K562 (cell line): Measurements from ENCODE around the gene POLRMT. TPM values are rescaled to one million over a fixed set of nuclear protein-coding genes. Genes with fewer than 3 reads are reported as not detected.

Experiments used
- CBFA2T3 ChIP-seq: fragments of 450-650 bp; IDR thresholded peaks from 2 replicates; pipeline ENCODE4 v1.6.1; 2017
- ETV6 ChIP-seq, 3 experiments: fragments of 150-350 bp in 1 of 3; sonication (generic) in 1 of 3; formaldehyde crosslinking in 1 of 3; IDR thresholded peaks; 2 replicates each; pipeline versions ENCODE4 v1.6.1 to v1.8.0; 2014 to 2022; ENCODE audit warnings: borderline replicate concordance in 2 of 3, low read depth in 2 of 3, antibody characterized with exemption in 1 of 3, low read length in 1 of 3, mild to moderate bottlenecking in 1 of 3, missing genetic modification reagents in 1 of 3
- FOXP1 ChIP-seq: sonication (generic); formaldehyde crosslinking; IDR thresholded peaks from 2 replicates; pipeline ENCODE4 v1.8.0; 2022; ENCODE audit warnings: mild to moderate bottlenecking, missing genetic modification reagents
- HDAC8 ChIP-seq: fragments of 450-650 bp; IDR thresholded peaks from 2 replicates; pipeline ENCODE4 v1.6.1; 2016; ENCODE audit warnings: mild to moderate bottlenecking, missing genetic modification characterization, moderate library complexity, missing compliant biosample characterization
- NCOA1 ChIP-seq: fragments of 450-650 bp; IDR thresholded peaks from 2 replicates; pipeline ENCODE4 v1.6.1; 2016; ENCODE audit warnings: low read depth
- NFATC3 ChIP-seq: fragments of 450-650 bp; IDR thresholded peaks from 2 replicates; pipeline ENCODE4 v1.6.1; 2017; ENCODE audit warnings: mild to moderate bottlenecking
- PHF20 ChIP-seq: fragments of 450-650 bp; IDR thresholded peaks from 2 replicates; pipeline ENCODE4 v1.6.1; 2018; ENCODE audit not compliant: partially characterized antibody
- RBM17 ChIP-seq: fragments of 200-400 bp; formaldehyde crosslinking; IDR thresholded peaks from 2 replicates; pipeline ENCODE4 v1.6.1; 2017; ENCODE audit warnings: low read depth, mild to moderate bottlenecking, low read length, borderline replicate concordance
- RFX7 ChIP-seq: fragments of 250-450 bp; sonication (Bioruptor Pico); IDR thresholded peaks from 2 replicates; pipeline ENCODE4 v1.5.1; 2021; ENCODE audit warnings: mild to moderate bottlenecking
- WHSC1 ChIP-seq: IDR thresholded peaks from one replicate; pipeline ENCODE4 v1.6.1; 2012; ENCODE audit warnings: low read length, control low read depth, inconsistent platforms
- ZKSCAN3 ChIP-seq: fragments of 250-450 bp; sonication (Bioruptor Pico); IDR thresholded peaks from 2 replicates; pipeline ENCODE4 v1.4.0; 2020
- ZNF511 ChIP-seq: sonication (generic); formaldehyde crosslinking; IDR thresholded peaks from 2 replicates; pipeline ENCODE4 v1.8.0; 2022; ENCODE audit warnings: mild to moderate bottlenecking, missing genetic modification reagents
- polyA plus RNA-seq, 8 experiments: library from polyadenylated mRNA; depleted of rRNA in 4 of 8; stranded (reverse) in 5 of 8; unstranded in 3 of 8; fragments of >200 nt; fragmentation: Nextera tagmentation in 2 of 8; fragmentation: Illumina TruSeq in 1 of 8; extraction: Ambion mirVana in 2 of 8; extraction: Trizol in 1 of 8; gene quantifications; 2 replicates each; pipeline versions ENCODE4 v1.2.1 to v1.2.3, GENCODE V29; 2011 to 2014; ENCODE audit warnings: inconsistent platforms in 1 of 8, missing spikeins in 1 of 8
- total RNA-seq, 7 experiments: library from RNA; depleted of rRNA in 6 of 7; stranded (reverse); fragments of >200 nt in 6 of 7; fragmentation: Illumina TruSeq in 2 of 7; extraction: Trizol in 2 of 7; gene quantifications; 2 replicates each; pipeline versions ENCODE4 v1.2.1 to v1.2.3, GENCODE V29; 2011 to 2021; ENCODE audit warnings: low replicate concordance in 1 of 7
- TF ChIP-seq, protein P1 (sequence below): fragments of 250-450 bp; sonication (Bioruptor Pico); IDR thresholded peaks from 2 replicates; pipeline ENCODE4 v1.9.0; 2021; ENCODE audit warnings: mild to moderate bottlenecking, inconsistent platforms
- TF ChIP-seq, protein P2 (sequence below), 2 experiments: fragments of 450-650 bp in 1 of 2; sonication (generic) in 1 of 2; formaldehyde crosslinking in 1 of 2; IDR thresholded peaks; 2 replicates each; pipeline versions ENCODE4 v1.7.1 to v1.9.0; 2016 to 2022; ENCODE audit warnings: inconsistent platforms in 1 of 2, mild to moderate bottlenecking in 1 of 2, missing genetic modification reagents in 1 of 2

The POLRMT gene
- total and polyA plus RNA-seq, 9 of the 15 experiments (the other 6 are each of a cell fraction or from before 2014, with no cell fraction given), result 30.3 to 144 (median 68.0) TPM

DNA sequence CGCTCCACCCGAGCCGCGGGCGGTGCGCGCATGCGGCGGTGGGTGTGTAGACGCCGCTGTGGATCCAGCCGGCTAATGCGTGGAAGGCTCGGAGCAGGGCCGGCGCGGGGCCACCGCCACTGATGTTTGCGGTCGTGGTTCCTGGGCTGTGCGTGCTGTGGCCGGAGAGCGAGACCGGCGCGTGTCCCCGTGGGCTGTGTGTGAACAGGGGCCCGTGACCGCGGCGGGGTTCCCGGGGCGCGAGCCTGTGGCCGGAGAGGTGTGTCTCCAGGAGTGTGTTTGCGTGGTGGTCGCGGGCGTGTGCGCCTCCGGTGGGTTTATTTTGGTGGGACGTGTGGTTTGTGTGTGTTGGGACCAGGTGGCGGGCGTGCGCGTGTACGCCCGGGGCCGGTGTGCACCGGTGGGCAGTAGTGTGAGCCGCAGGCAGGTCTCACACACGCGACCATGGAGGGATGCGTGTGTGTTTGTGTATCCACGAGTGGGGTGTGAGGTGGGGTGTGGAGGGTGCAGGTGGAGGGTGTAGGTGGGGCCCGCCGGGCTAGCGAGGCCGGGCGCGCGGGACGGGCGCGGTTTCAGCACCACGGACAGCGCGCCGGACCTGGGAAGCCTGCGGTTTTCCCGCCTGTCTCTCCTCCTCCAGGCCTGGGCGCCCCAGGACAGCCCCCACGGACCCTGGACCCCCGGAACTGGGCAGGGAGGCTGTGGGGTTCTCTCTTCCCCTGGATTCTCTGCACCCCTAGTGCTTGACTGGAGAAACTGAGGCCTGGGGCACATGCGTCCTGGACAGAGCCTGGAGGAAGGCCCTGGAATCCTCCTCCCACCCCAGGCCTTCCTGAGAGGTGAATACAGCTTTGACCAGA, 42.0 kb downstream of the POLRMT start (continued):
- no peak for TF ChIP-seq HDAC8 (tag)
- TF ChIP-seq, protein P1, sequence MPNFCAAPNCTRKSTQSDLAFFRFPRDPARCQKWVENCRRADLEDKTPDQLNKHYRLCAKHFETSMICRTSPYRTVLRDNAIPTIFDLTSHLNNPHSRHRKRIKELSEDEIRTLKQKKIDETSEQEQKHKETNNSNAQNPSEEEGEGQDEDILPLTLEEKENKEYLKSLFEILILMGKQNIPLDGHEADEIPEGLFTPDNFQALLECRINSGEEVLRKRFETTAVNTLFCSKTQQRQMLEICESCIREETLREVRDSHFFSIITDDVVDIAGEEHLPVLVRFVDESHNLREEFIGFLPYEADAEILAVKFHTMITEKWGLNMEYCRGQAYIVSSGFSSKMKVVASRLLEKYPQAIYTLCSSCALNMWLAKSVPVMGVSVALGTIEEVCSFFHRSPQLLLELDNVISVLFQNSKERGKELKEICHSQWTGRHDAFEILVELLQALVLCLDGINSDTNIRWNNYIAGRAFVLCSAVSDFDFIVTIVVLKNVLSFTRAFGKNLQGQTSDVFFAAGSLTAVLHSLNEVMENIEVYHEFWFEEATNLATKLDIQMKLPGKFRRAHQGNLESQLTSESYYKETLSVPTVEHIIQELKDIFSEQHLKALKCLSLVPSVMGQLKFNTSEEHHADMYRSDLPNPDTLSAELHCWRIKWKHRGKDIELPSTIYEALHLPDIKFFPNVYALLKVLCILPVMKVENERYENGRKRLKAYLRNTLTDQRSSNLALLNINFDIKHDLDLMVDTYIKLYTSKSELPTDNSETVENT, result no peak
- TF ChIP-seq FOXP1 (CRISPR knock-in tag), result 0 out of 2 replicates have a peak, but pooled peaks have one; percentile 43
- peak; percentile 71; the same call in 1 of the 2 replicates for TF ChIP-seq NCOA1
- TF ChIP-seq WHSC1, result no peak
- TF ChIP-seq CBFA2T3, result no peak
- TF ChIP-seq, protein P2, sequence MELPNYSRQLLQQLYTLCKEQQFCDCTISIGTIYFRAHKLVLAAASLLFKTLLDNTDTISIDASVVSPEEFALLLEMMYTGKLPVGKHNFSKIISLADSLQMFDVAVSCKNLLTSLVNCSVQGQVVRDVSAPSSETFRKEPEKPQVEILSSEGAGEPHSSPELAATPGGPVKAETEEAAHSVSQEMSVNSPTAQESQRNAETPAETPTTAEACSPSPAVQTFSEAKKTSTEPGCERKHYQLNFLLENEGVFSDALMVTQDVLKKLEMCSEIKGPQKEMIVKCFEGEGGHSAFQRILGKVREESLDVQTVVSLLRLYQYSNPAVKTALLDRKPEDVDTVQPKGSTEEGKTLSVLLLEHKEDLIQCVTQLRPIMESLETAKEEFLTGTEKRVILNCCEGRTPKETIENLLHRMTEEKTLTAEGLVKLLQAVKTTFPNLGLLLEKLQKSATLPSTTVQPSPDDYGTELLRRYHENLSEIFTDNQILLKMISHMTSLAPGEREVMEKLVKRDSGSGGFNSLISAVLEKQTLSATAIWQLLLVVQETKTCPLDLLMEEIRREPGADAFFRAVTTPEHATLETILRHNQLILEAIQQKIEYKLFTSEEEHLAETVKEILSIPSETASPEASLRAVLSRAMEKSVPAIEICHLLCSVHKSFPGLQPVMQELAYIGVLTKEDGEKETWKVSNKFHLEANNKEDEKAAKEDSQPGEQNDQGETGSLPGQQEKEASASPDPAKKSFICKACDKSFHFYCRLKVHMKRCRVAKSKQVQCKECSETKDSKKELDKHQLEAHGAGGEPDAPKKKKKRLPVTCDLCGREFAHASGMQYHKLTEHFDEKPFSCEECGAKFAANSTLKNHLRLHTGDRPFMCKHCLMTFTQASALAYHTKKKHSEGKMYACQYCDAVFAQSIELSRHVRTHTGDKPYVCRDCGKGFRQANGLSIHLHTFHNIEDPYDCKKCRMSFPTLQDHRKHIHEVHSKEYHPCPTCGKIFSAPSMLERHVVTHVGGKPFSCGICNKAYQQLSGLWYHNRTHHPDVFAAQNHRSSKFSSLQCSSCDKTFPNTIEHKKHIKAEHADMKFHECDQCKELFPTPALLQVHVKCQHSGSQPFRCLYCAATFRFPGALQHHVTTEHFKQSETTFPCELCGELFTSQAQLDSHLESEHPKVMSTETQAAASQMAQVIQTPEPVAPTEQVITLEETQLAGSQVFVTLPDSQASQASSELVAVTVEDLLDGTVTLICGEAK (IDR thresholded peaks at IDR 0.05), result no peak
- TF ChIP-seq, protein P2 (CRISPR knock-in tag; IDR thresholded peaks at IDR 0.05), result no peak
- no peak for TF ChIP-seq RFX7
- TF ChIP-seq PHF20, result no peak
- TF ChIP-seq ZKSCAN3 (CRISPR knock-in tag), result no peak
- no peak for TF ChIP-seq ETV6 (IDR thresholded peaks at IDR 0.05; ENCODE audit: borderline replicate concordance in 1 of 2, low read depth in 2 of 2, low read length in 1 of 2)
- TF ChIP-seq ETV6 (CRISPR knock-in tag; IDR thresholded peaks at IDR 0.05; ENCODE audit: borderline replicate concordance), result no peak
- peak; percentile 91 for TF ChIP-seq ZNF511 (CRISPR knock-in tag)
- no peak for TF ChIP-seq RBM17
- no peak for TF ChIP-seq NFATC3
